ENCODE data around the gene CREB3L1.

DNA sequence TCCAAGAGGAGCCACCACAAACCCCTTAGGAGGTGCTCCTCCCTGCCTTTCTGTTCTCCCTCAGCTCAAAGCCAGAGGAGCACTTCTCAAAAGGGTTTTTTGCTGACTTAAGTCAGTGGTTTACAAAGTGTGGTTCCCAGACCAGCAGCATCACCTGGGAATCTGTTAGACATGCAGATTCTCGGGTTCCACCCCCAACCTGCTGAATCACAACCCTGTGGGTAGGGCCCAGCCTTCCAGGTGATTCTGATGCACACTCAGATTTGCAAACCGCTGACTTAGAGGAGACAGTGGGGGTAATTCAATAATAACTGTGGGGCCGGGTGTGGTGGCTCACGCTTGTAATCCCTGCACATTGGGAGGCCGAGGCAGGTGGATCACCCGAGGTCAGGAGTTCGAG, 22.8 kb downstream of the CREB3L1 start:
- TF ChIP-seq, protein P1, sequence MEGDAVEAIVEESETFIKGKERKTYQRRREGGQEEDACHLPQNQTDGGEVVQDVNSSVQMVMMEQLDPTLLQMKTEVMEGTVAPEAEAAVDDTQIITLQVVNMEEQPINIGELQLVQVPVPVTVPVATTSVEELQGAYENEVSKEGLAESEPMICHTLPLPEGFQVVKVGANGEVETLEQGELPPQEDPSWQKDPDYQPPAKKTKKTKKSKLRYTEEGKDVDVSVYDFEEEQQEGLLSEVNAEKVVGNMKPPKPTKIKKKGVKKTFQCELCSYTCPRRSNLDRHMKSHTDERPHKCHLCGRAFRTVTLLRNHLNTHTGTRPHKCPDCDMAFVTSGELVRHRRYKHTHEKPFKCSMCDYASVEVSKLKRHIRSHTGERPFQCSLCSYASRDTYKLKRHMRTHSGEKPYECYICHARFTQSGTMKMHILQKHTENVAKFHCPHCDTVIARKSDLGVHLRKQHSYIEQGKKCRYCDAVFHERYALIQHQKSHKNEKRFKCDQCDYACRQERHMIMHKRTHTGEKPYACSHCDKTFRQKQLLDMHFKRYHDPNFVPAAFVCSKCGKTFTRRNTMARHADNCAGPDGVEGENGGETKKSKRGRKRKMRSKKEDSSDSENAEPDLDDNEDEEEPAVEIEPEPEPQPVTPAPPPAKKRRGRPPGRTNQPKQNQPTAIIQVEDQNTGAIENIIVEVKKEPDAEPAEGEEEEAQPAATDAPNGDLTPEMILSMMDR (IDR thresholded peaks at IDR 0.05): no peak
- TF ChIP-seq POLR2A (IDR thresholded peaks at IDR 0.05) (no peak), EP300 (IDR thresholded peaks at IDR 0.05) (no peak), POLR2AphosphoS5 (IDR thresholded peaks at IDR 0.05) (no peak)

Measured in upper lobe of left lung (tissue), 4 donors.